BE2C (cell line): ENCODE measurements around the gene CELF1.

Experiments
- DNase-seq: peaks from one replicate; pipeline ENCODE4 v3.0.0-alpha.2; 2020
- H3K27me3 ChIP-seq: fragments of 250-450 bp; sonication (Bioruptor Pico); 2 replicates; pipeline ENCODE4 v1.5.1; 2020; ENCODE audit warnings: mild to moderate bottlenecking
- H3K36me3 ChIP-seq: fragments of 250-450 bp; sonication (Bioruptor Pico); 2 replicates; pipeline ENCODE4 v1.5.1; 2020; ENCODE audit warnings: mild to moderate bottlenecking
- H3K4me1 ChIP-seq: fragments of 250-450 bp; sonication (Bioruptor Pico); 2 replicates; pipeline ENCODE4 v1.5.1; 2020
- H3K4me3 ChIP-seq: 2 replicates; pipeline ENCODE4 v1.5.1; 2011; ENCODE audit warnings: low read depth, low read length
- H3K9me3 ChIP-seq: fragments of 250-450 bp; sonication (Bioruptor Pico); 2 replicates; pipeline ENCODE4 v1.5.1; 2020
- CTCF ChIP-seq: IDR thresholded peaks from 2 replicates; pipeline ENCODE4 v1.5.1; 2012; ENCODE audit warnings: mild to moderate bottlenecking, low read depth, low read length

The CELF1 gene

GRCh38 chr11:47589118-47589517, 36.2 kb upstream of the CELF1 start:
- Histone ChIP-seq H3K4me3 (no peak overlapping the region), H3K27me3 (peaks cover 8% of the 10 kb centered on the region), H3K9me3 (no peaks in the 10 kb centered on the region), H3K36me3 (no peaks in the 10 kb centered on the region), H3K4me1 (no peaks in the 10 kb centered on the region)
- no peak for TF ChIP-seq CTCF
- DNase-seq = no peak

GRCh38 chr11:47587723-47588326, 34.9 kb upstream of the CELF1 start:
- Histone ChIP-seq H3K4me1 (no peaks in the 10 kb centered on the region), H3K36me3 (no peaks in the 10 kb centered on the region; the same call in 1 of the 2 replicates), H3K9me3 (no peaks in the 10 kb centered on the region), H3K27me3 (no peaks in the 10 kb centered on the region), H3K4me3 (no peak overlapping the region)
- TF ChIP-seq CTCF = no peak
- no peak for DNase-seq

DNA sequence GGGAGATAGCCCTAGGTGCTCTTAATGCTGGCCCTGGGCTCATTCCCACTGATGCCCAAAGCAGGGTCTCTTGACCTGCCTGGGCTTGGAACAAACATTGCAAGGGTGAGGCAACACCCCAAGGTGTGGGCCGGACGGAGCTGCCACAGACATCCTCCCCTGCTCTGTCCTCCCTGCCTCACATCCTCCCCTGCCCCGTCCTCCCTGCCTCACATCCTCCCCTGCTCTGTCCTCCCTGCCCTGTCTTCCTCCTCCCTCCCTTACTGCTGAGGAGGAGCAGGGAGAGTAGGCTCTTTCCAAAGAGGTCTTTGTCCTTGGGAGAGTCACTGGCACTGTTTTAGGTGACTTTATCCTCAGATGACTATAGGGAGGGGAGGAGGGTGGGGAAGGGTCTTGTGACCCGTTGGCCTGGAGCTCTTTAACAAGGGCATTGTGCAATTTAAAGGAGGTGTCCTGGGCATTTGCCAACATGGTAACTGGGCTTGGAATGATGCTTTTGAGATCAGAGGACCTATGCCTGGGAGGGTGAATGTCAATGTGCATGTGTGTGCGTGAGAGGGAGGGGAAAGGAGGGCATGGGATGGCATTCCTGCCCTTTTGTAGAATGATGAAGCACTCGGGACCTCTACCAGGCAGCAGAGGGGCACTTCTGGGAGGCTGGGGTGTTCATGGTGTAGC, 34.2 kb upstream of the CELF1 start:
- no peak for TF ChIP-seq CTCF
- no peak overlapping the region for H3K4me3 ChIP-seq
- H3K27me3 ChIP-seq = no peaks in the 10 kb centered on the region
- no peaks in the 10 kb centered on the region for H3K4me1 ChIP-seq
- H3K9me3 ChIP-seq = no peaks in the 10 kb centered on the region
- H3K36me3 ChIP-seq = peaks cover 6% of the 10 kb centered on the region
- no peak for DNase-seq

DNA sequence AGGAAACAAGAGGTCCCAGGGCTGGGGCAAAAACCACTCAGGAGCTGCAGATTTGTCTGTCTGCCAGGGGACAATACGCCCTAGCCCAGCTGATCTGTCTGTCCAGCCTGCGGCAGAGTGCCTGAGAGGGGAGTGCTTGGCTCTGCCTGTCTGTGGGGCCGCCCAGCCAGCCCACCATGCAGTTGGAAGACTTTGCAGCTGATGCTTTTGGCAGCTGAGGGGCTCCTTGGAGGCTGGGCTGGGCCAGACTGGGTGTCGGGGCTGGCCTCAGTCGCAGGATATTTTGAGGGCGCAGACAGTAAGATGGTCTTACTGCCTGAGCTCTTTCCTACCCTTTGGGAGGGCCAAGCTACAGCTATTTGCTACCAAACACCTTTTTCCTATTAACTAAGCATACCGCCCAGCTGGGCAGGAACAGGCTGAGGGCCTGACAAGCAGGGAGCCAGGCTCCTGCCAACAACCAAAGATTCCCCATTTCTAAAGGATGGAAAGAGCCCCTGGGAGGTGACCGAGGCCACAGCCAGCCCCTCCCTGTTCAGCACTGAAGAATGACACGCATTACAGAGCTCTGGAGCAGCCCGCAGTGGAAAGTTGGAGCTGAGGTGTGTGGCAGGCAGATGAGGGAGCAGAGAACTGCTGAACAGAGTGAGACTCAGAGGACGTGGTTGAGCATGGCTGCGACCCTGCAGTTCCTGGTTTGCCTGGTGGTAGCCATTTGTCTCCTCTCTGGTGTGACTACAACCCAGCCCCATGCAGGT, 33.3 kb upstream of the CELF1 start, which contains the start of gene FAM180B:
FAM180B (plus strand) TSS at position 581 of the 758 bp plus-strand sequence; CDS start at position 672, 91 bp downstream.
- no peak for DNase-seq
- Histone ChIP-seq H3K9me3 (no peaks in the 10 kb centered on the region), H3K4me1 (no peaks in the 10 kb centered on the region), H3K27me3 (no peaks in the 10 kb centered on the region), H3K36me3 (peaks cover 14% of the 10 kb centered on the region), H3K4me3 (no peak within 1 kb of the TSS)
- no peak for TF ChIP-seq CTCF

DNA sequence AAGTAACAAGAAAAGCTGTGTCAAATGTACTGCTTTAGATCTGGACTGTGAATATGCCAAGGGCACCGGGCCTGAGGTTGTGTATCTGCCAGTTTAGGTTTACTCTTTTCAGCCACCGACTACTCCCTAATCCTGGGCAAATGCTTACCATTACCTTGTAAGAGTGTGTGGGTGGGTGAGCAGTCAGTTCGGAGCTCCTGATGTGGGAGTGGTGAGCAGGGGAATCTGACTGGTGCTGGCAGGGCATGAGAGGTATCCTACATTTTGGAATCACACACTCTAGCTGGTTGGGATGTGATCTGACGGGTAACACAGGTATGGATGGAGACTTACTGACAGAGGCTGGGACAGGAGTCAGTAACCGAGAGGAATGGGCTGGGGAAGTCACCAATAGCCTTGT, 30.9 kb upstream of the CELF1 start:
- no peak overlapping the region for H3K4me3 ChIP-seq
- no peaks in the 10 kb centered on the region for H3K4me1 ChIP-seq
- DNase-seq = no peak
- TF ChIP-seq CTCF = no peak
- no peaks in the 10 kb centered on the region for H3K9me3 ChIP-seq
- H3K27me3 ChIP-seq = no peaks in the 10 kb centered on the region
- H3K36me3 ChIP-seq = peaks cover 14% of the 10 kb centered on the region
